Measurements from ENCODE around the gene TMOD3. TPM values are rescaled to one million over a fixed set of nuclear protein-coding genes. Genes with fewer than 3 reads are reported as not detected.

TMOD3 gene
- total and polyA plus RNA-seq, 7 donors, result 1.8 to 22.6 (median 7.4) TPM

DNA sequence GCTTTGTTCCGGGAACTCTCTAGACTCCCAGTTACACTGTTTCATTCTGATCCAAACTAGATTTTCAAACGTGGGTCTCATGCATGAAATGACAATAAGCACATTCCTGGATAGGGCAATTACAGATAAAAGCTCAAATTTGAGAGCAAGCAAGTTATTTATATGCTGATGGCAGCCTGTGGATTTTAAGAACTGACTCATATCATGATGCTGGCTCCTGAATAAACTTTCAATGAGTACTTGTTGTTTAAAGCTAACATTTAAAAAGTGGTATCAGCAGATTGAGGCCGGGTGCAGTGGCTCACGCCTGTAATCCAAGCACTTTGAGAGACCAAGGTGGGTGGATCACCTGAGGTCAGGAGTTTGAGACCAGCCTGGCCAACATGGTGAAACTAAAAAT is 75.5 kb downstream of the TMOD3 start:
- H3K36me3 ChIP-seq (ENCODE audit: insufficient read depth in 1 of 2, low read depth in 1 of 2), result peaks cover 0 to 81% of the 10 kb centered on the region in 2 donors
- intact Hi-C loops (cut with DNase I), result no loop called here
- 71 to 80% (median 78%) methylated on average over 4 of the region's 4 CpGs for WGBS, 3 donors

DNA sequence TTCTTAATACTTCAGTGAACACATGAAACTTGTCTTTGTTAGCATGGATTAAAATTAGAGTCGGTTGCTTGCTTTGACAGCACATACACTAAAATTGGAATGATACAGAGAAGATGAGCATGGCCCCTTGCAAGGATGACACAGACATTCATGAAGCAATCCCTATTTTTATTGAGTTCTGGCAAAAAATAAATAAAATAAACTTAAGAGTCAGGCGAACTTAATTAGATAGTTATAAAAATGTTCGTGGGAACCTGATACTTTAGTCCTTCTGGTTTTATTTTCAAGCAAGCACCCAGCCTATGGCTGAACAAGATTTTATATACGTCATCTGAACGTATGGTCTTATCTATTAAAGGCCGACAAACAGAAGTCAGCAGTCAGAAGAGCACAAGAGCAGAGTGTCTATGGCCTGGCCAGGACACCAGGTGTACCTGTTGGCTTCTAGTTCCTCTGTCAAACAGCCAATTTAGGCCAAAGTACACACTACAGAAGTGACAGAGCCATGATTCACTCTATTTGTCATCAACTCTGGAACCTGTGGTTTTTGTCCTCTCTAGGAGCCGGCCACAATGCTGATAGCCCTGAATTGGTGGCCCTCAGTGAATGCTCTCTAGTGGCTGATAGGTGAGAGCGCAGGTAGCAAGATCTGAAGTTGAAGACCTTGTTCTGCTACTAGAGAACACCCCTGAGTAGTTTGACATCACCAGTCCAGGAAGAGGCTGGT is 77.8 kb downstream of the TMOD3 start:
- Histone ChIP-seq H3K4me1 (no peaks in the 10 kb centered on the region), H3K27me3 (ENCODE audit: insufficient read depth in 3 of 3, low read length in 2 of 3) (no peaks in the 10 kb centered on the region), H3K27ac (no peak overlapping the region), H3K9me3 (no peaks in the 10 kb centered on the region), H3K36me3 (ENCODE audit: insufficient read depth in 1 of 2, low read depth in 1 of 2) (peaks cover 0 to 77% of the 10 kb centered on the region in 2 donors), H3K4me3 (no peak overlapping the region)
- peak in 3 of 4 donors; percentile 27 to 61 (median 46) for ATAC-seq
- WGBS, 3 donors, result 75 to 90% (median 83%) methylated on average over 8 of the region's 8 CpGs
- TF ChIP-seq, protein P1, sequence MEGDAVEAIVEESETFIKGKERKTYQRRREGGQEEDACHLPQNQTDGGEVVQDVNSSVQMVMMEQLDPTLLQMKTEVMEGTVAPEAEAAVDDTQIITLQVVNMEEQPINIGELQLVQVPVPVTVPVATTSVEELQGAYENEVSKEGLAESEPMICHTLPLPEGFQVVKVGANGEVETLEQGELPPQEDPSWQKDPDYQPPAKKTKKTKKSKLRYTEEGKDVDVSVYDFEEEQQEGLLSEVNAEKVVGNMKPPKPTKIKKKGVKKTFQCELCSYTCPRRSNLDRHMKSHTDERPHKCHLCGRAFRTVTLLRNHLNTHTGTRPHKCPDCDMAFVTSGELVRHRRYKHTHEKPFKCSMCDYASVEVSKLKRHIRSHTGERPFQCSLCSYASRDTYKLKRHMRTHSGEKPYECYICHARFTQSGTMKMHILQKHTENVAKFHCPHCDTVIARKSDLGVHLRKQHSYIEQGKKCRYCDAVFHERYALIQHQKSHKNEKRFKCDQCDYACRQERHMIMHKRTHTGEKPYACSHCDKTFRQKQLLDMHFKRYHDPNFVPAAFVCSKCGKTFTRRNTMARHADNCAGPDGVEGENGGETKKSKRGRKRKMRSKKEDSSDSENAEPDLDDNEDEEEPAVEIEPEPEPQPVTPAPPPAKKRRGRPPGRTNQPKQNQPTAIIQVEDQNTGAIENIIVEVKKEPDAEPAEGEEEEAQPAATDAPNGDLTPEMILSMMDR (IDR thresholded peaks at IDR 0.05), result no peak
- intact Hi-C loops (cut with DNase I), result no loop called here
- DNase-seq, result no peak

More for the DNA sequence above, 75.5 kb downstream of the TMOD3 start:
- H3K9me3 ChIP-seq, result no peaks in the 10 kb centered on the region
- H3K4me1 ChIP-seq, result no peaks in the 10 kb centered on the region
- no peak overlapping the region for H3K27ac ChIP-seq
- no peak overlapping the region for H3K4me3 ChIP-seq
- TF ChIP-seq, protein P1 (IDR thresholded peaks at IDR 0.05), result no peak
- no peak for DNase-seq
- H3K27me3 ChIP-seq (ENCODE audit: insufficient read depth in 3 of 3, low read length in 2 of 3), result no peaks in the 10 kb centered on the region
- no peak for ATAC-seq

DNA sequence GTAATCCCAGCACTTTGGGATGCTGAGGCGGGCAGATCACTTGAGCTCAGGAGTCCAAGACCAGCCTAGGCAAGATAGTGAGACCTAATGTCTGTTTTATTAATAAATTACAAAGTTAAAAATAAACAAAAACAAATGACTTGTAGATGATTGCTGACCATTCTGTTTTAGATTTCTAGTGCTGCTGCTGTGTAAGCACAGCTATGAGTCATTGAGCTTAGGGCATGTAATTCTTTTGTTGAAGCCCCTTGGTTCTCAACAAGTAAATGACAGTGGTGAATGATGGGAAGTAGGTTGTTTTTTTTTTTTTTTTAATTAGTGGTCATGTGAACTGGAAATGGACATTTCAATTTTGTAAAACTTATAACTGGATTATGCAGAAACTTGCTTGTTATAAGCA is 78.9 kb downstream of the TMOD3 start:
- TF ChIP-seq, protein P1 (IDR thresholded peaks at IDR 0.05), result no peak
- no peak for ATAC-seq
- no peaks in the 10 kb centered on the region for H3K9me3 ChIP-seq
- DNase-seq, result no peak
- peaks cover 0 to 69% of the 10 kb centered on the region in 2 donors for H3K36me3 ChIP-seq (ENCODE audit: insufficient read depth in 1 of 2, low read depth in 1 of 2)
- 96 to 99% (median 97%) methylated on average over 1 of the region's 1 CpG for WGBS, 3 donors
- no peaks in the 10 kb centered on the region for H3K27me3 ChIP-seq (ENCODE audit: insufficient read depth in 3 of 3, low read length in 2 of 3)
- H3K27ac ChIP-seq, result no peak overlapping the region
- no peaks in the 10 kb centered on the region for H3K4me1 ChIP-seq
- no peak overlapping the region for H3K4me3 ChIP-seq
- intact Hi-C loops (cut with DNase I), result no loop called here

DNA sequence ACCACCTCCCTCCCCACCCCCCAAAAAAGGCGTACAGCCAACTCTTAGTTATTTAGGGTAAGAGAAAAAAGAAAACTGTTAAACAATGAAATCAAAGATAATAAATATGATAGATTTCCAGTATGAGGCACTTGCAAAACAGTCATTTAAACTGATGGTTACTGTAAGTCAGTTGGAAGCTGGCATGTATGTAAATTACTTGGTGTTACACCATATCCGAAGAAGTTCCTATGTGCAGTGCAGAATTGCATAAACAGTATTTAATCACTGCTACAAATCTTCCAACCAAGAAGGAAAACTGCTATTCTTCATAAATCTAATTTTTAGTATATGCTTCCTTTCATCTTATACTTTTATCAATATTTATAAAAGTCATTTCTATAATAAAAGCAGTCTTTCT is 80.1 kb downstream of the TMOD3 start:
- peaks cover 0 to 66% of the 10 kb centered on the region in 2 donors for H3K36me3 ChIP-seq (ENCODE audit: insufficient read depth in 1 of 2, low read depth in 1 of 2)
- H3K4me1 ChIP-seq, result no peaks in the 10 kb centered on the region
- no peaks in the 10 kb centered on the region for H3K27me3 ChIP-seq (ENCODE audit: insufficient read depth in 3 of 3, low read length in 2 of 3)
- ATAC-seq (no peak), DNase-seq (no peak)
- H3K27ac ChIP-seq, result no peak overlapping the region
- TF ChIP-seq, protein P1 (IDR thresholded peaks at IDR 0.05), result no peak
- H3K9me3 ChIP-seq, result no peaks in the 10 kb centered on the region
- no peak overlapping the region for H3K4me3 ChIP-seq
- 92 to 96% (median 94%) methylated on average over 2 of the region's 2 CpGs for WGBS, 3 donors
- intact Hi-C loops (cut with DNase I), result no loop called here

DNA sequence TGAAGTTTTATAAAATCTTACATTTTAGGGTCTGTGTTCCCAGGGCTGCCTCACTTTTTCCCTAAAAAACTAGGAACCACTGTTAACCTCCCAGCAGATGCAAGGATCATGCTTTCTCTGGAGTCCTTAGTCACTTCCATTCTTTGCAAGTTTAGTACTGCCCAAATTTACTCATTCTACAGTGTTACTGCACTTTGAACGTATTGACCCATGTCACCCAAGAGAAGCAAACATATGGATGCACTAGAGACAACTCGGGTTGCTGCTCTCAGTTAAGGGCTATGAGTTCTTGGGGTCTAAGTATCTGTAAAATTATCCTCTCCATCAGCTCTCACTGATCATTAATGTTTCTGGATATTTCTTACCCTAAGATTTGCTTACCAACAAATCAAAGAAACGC is 83.1 kb downstream of the TMOD3 start:
- no peak for DNase-seq
- no peak for ATAC-seq
- Histone ChIP-seq H3K4me3 (no peak overlapping the region), H3K36me3 (ENCODE audit: insufficient read depth in 1 of 2, low read depth in 1 of 2) (peaks cover 0 to 75% of the 10 kb centered on the region in 2 donors), H3K27ac (no peak overlapping the region), H3K9me3 (no peaks in the 10 kb centered on the region), H3K27me3 (ENCODE audit: insufficient read depth in 3 of 3, low read length in 2 of 3) (no peaks in the 10 kb centered on the region), H3K4me1 (no peaks in the 10 kb centered on the region)
- TF ChIP-seq, protein P1 (IDR thresholded peaks at IDR 0.05), result no peak
- WGBS, 3 donors, result 96 to 98% (median 96%) methylated on average over 3 of the region's 3 CpGs
- intact Hi-C loops (cut with DNase I), result no loop called here
